ENCODE data around the gene SMIM20. TPM values are rescaled to one million over a fixed set of nuclear protein-coding genes. Genes with fewer than 3 reads are reported as not detected.

Gene SMIM20
- total and polyA plus RNA-seq, 2 donors = 41.8 to 48.9 TPM

GRCh38 chr4:25881193-25881592 lies 32.8 kb upstream of the SMIM20 start:
- Histone ChIP-seq H3K4me1 (ENCODE audit: insufficient read depth) (no peaks in the 10 kb centered on the region), H3K4me3 (ENCODE audit: low read depth, low read length) (no peak overlapping the region), H3K36me3 (ENCODE audit: insufficient read depth) (no peaks in the 10 kb centered on the region), H3K27ac (ENCODE audit: low read depth) (no peak overlapping the region)
- WGBS = 86% methylated on average over 4 of the region's 4 CpGs
- DNase-seq (ENCODE audit: extremely low spot score) = no peak

GRCh38 chr4:25882226-25882625 lies 31.8 kb upstream of the SMIM20 start:
- Histone ChIP-seq H3K36me3 (ENCODE audit: insufficient read depth) (no peaks in the 10 kb centered on the region), H3K4me1 (ENCODE audit: insufficient read depth) (no peaks in the 10 kb centered on the region), H3K4me3 (ENCODE audit: low read depth, low read length) (no peak overlapping the region), H3K27ac (ENCODE audit: low read depth) (no peak overlapping the region)
- 95% methylated on average over 4 of the region's 4 CpGs for WGBS
- DNase-seq (ENCODE audit: extremely low spot score) = no peak

GRCh38 chr4:25883565-25883964 lies 30.5 kb upstream of the SMIM20 start:
- H3K4me1 ChIP-seq (ENCODE audit: insufficient read depth) = no peaks in the 10 kb centered on the region
- H3K36me3 ChIP-seq (ENCODE audit: insufficient read depth) = no peaks in the 10 kb centered on the region
- no peak for DNase-seq (ENCODE audit: extremely low spot score)
- no peak overlapping the region for H3K4me3 ChIP-seq (ENCODE audit: low read depth, low read length)
- WGBS = 87% methylated on average over 2 of the region's 2 CpGs
- H3K27ac ChIP-seq (ENCODE audit: low read depth) = no peak overlapping the region

DNA sequence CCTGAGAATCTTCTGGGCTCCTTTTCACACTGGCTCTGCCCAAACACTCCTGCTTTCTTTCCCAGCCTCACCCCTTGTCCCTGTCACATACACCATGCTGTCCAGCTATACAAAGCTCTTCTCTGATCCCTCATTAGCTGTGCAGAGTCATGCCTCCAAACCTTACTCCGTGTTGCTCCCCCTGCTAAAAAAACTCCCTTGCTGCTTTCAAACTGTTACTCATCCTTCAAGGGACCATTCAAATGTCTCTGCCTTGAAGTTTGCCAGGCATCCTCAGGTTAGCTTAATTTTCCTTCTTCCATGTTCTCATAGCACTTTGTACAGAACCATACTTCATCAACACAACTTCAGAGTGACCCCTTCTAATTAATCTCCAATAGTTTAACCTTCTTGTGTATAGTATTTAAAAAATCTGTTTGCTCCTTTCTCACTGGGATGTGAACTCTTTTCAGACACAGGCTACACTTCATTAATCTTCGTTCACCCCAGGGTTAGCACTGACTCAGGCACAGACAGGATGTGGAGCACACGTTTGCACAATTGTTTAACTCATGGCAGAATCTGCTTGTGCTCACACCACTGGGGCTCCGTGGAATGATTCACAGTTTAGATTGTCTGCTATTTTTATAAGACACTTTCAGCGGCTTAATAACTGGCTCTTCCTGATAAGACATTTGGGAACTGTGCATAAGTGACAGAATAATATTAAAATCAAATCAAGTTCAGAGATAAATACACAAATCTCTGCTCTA lies 29.8 kb upstream of the SMIM20 start:
- no peaks in the 10 kb centered on the region for H3K36me3 ChIP-seq (ENCODE audit: insufficient read depth)
- no peaks in the 10 kb centered on the region for H3K4me1 ChIP-seq (ENCODE audit: insufficient read depth)
- 26% methylated on average over 5 of the region's 5 CpGs for WGBS
- no peak overlapping the region for H3K27ac ChIP-seq (ENCODE audit: low read depth)
- DNase-seq (ENCODE audit: extremely low spot score) = no peak
- no peak overlapping the region for H3K4me3 ChIP-seq (ENCODE audit: low read depth, low read length)

DNA sequence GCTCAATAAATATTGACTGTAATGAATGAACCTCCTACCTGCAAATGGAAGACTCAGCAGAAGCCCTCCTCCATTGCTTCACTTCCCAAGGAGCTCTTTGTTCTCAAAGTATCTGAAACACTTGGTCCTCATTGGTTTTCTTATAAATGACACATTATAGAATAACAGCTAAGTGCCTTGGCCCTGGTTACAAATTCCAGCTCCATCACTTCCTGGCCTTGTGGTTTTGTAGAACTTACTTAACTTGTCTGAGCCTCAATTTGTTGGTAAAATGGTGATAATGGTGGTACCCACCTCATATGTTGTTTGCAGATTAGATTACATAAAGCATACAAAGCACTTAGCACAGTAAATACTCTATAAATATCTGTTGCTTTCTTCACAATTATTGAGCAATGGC lies 25.2 kb upstream of the SMIM20 start:
- no peak overlapping the region for H3K27ac ChIP-seq (ENCODE audit: low read depth)
- no peaks in the 10 kb centered on the region for H3K4me1 ChIP-seq (ENCODE audit: insufficient read depth)
- DNase-seq (ENCODE audit: extremely low spot score) = no peak
- H3K36me3 ChIP-seq (ENCODE audit: insufficient read depth) = no peaks in the 10 kb centered on the region
- no peak overlapping the region for H3K4me3 ChIP-seq (ENCODE audit: low read depth, low read length)

GRCh38 chr4:25889589-25890503 lies 24.2 kb upstream of the SMIM20 start:
- Histone ChIP-seq H3K27ac (ENCODE audit: low read depth) (no peak overlapping the region), H3K4me3 (ENCODE audit: low read depth, low read length) (no peak overlapping the region), H3K36me3 (ENCODE audit: insufficient read depth) (no peaks in the 10 kb centered on the region), H3K4me1 (ENCODE audit: insufficient read depth) (no peaks in the 10 kb centered on the region)
- no peak for DNase-seq (ENCODE audit: extremely low spot score)
- WGBS = 93% methylated on average over 14 of the region's 14 CpGs

- WGBS = 70% methylated on average over 11 of the region's 11 CpGs
- DNase-seq (ENCODE audit: extremely low spot score) = no peak
- H3K27ac ChIP-seq (ENCODE audit: low read depth) = no peak overlapping the region
- H3K4me1 ChIP-seq (ENCODE audit: insufficient read depth) = no peaks in the 10 kb centered on the region
- no peaks in the 10 kb centered on the region for H3K36me3 ChIP-seq (ENCODE audit: insufficient read depth)
- H3K4me3 ChIP-seq (ENCODE audit: low read depth, low read length) = no peak overlapping the region
Measured at GRCh38 chr4:25890571-25891485, 23.2 kb upstream of the SMIM20 start.

DNA sequence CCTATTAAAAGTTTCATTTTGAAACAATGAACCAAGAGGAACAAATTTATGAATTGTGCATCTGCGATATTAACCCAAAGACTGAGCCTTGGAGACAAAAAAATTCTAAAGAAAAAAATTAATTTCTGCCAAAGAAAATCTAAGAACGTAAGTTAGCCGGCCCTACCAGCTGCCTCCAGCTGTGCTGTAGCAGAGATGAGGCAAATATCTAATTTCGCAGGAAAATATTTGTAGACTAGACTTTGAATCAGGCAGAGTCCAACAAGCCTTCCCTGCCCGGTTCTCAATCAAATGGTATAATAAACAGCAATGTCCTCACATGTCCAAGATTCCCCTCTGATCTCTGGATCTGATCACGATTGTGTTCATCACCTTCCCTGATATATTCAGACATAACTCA lies 21.2 kb upstream of the SMIM20 start:
- no peak overlapping the region for H3K27ac ChIP-seq (ENCODE audit: low read depth)
- 51% methylated on average over 6 of the region's 6 CpGs for WGBS
- no peak overlapping the region for H3K4me3 ChIP-seq (ENCODE audit: low read depth, low read length)
- no peak for DNase-seq (ENCODE audit: extremely low spot score)
- H3K36me3 ChIP-seq (ENCODE audit: insufficient read depth) = no peaks in the 10 kb centered on the region
- H3K4me1 ChIP-seq (ENCODE audit: insufficient read depth) = no peaks in the 10 kb centered on the region

GRCh38 chr4:25896776-25897539 lies 17.1 kb upstream of the SMIM20 start:
- H3K4me3 ChIP-seq (ENCODE audit: low read depth, low read length) = no peak overlapping the region
- no peaks in the 10 kb centered on the region for H3K36me3 ChIP-seq (ENCODE audit: insufficient read depth)
- H3K4me1 ChIP-seq (ENCODE audit: insufficient read depth) = no peaks in the 10 kb centered on the region
- no peak for DNase-seq (ENCODE audit: extremely low spot score)
- WGBS = 87% methylated on average over 5 of the region's 5 CpGs
- H3K27ac ChIP-seq (ENCODE audit: low read depth) = no peak overlapping the region

DNA sequence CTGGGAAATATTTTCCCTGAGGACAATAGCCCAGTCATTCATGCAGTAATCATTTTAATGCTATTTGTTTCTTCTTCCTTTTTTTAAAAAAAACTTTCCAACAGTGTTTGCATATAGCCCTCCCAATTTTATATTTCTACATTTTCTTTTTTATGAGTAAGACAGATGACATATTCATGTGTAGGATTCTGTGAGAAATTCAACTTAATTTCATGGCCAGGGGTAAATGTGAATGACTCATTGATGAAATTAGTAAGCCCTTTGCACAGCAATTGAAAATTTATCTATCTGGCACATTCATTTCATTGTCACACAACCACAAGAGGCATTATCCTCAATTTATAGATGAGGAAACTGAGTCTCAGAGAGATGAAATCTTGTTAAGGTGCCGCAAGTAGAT lies 13.7 kb upstream of the SMIM20 start:
- no peak overlapping the region for H3K4me3 ChIP-seq (ENCODE audit: low read depth, low read length)
- no peaks in the 10 kb centered on the region for H3K4me1 ChIP-seq (ENCODE audit: insufficient read depth)
- no peak for DNase-seq (ENCODE audit: extremely low spot score)
- WGBS = 85% methylated on average over 1 of the region's 1 CpG
- no peak overlapping the region for H3K27ac ChIP-seq (ENCODE audit: low read depth)
- no peaks in the 10 kb centered on the region for H3K36me3 ChIP-seq (ENCODE audit: insufficient read depth)

GRCh38 chr4:25901030-25901430 lies 13.0 kb upstream of the SMIM20 start:
- WGBS = 86% methylated on average over 10 of the region's 10 CpGs

GRCh38 chr4:25903900-25904747 lies 9.9 kb upstream of the SMIM20 start:
- Histone ChIP-seq H3K36me3 (ENCODE audit: insufficient read depth) (no peaks in the 10 kb centered on the region), H3K4me1 (ENCODE audit: insufficient read depth) (no peaks in the 10 kb centered on the region), H3K27ac (ENCODE audit: low read depth) (no peak overlapping the region), H3K4me3 (ENCODE audit: low read depth, low read length) (no peak overlapping the region)
- DNase-seq (ENCODE audit: extremely low spot score) = no peak
- 76% methylated on average over 8 of the region's 8 CpGs for WGBS

More at GRCh38 chr4:25901030-25901430, 13.0 kb upstream of the SMIM20 start:
- Histone ChIP-seq H3K4me3 (ENCODE audit: low read depth, low read length) (no peak overlapping the region), H3K4me1 (ENCODE audit: insufficient read depth) (no peaks in the 10 kb centered on the region), H3K36me3 (ENCODE audit: insufficient read depth) (no peaks in the 10 kb centered on the region), H3K27ac (ENCODE audit: low read depth) (no peak overlapping the region)
- no peak for DNase-seq (ENCODE audit: extremely low spot score)

All from urinary bladder (tissue), 4 donors.